A549 treated with Mapracorat at 1 μM for 4 hours (cell line): ENCODE measurements around the gene ZNF597. TPM values are rescaled to one million over a fixed set of nuclear protein-coding genes. Genes with fewer than 3 reads are reported as not detected.

Experiments used
- total RNA-seq: library from RNA; stranded (reverse); fragments of 200-300 nt; extraction: Qiagen RNA extraction; gene quantifications from 5 replicates; pipeline ENCODE4 v1.2.3, GENCODE V29; 2022

The ZNF597 gene
- total RNA-seq: 0.98 to 1.1 TPM (median 1.0 TPM) in 5 replicates

GRCh38 chr16:3443108-3444031 lies at the start of gene ZNF597, which contains the start of gene NAA60:
Gene ZNF597 (minus strand): TSS chr16:3443504. CDS start chr16:3443153, 351 bp downstream.
Gene NAA60 (plus strand): TSS chr16:3443680. CDS start chr16:3476228, 32,548 bp downstream.

GRCh38 chr16:3400779-3401688 lies 42.3 kb downstream of the ZNF597 start, which contains the start of the genes ZNF174 and ZSCAN32:
Gene ZNF174 (plus strand): TSS chr16:3401215. CDS start chr16:3402005, 790 bp downstream.
Gene ZSCAN32 (minus strand): TSS chr16:3401004. CDS start chr16:3397557, 3,447 bp downstream.

Other genes starting within 250 kb of the ZNF597 start
- gene ZNF200, start 208.3 kb downstream of the ZNF597 start, total RNA-seq: 7.4 to 8.2 TPM (median 7.6 TPM) in 5 replicates
- 0.12 TPM in 1 of 5 replicates, not detected in the others for gene MEFV, start 186.9 kb downstream of the ZNF597 start, total RNA-seq
- 35.5 to 41.1 TPM (median 37.1 TPM) in 5 replicates for gene ZNF263, start 160.0 kb downstream of the ZNF597 start, total RNA-seq
- gene TIGD7, start 138.1 kb downstream of the ZNF597 start, total RNA-seq: 0.59 to 1.5 TPM (median 1.3 TPM) in 5 replicates
- 9.7 to 10.6 TPM (median 10.2 TPM) in 5 replicates for gene ZNF75A, start 138.0 kb downstream of the ZNF597 start, total RNA-seq
- gene OR2C1, start 87.6 kb downstream of the ZNF597 start, total RNA-seq: not detected in 5 replicates
- 10.7 to 16.3 TPM (median 14.0 TPM) in 5 replicates for gene ZSCAN32, start 42.5 kb downstream of the ZNF597 start, total RNA-seq
- 11.5 to 15.7 TPM (median 13.9 TPM) in 5 replicates for gene ZNF174, start 42.3 kb downstream of the ZNF597 start, total RNA-seq
- 48.6 to 54.7 TPM (median 50.2 TPM) in 5 replicates for gene NAA60, start 176 bp upstream of the ZNF597 start, total RNA-seq
- gene C16orf90, start 52.0 kb upstream of the ZNF597 start, total RNA-seq: not detected in 5 replicates
- gene CLUAP1, start 57.5 kb upstream of the ZNF597 start, total RNA-seq: 17.7 to 23.3 TPM (median 20.1 TPM) in 5 replicates
- gene NLRC3, start 133.9 kb upstream of the ZNF597 start, total RNA-seq: 0.04 to 0.09 TPM (median 0.06 TPM) in 3 of 5 replicates, not detected in the others
- 3.5 to 5.3 TPM (median 4.7 TPM) in 5 replicates for gene SLX4, start 168.1 kb upstream of the ZNF597 start, total RNA-seq
- gene DNASE1, start 211.2 kb upstream of the ZNF597 start, total RNA-seq: 1.4 to 4.2 TPM (median 2.6 TPM) in 5 replicates